WTC11 (cell line): ENCODE results near the gene OAT.

ENCODE experiments used
- ATF3 ChIP-seq: sonication (generic); formaldehyde crosslinking; conservative IDR thresholded peaks from 2 replicates; pipeline ENCODE4 v1.8.1; 2022; ENCODE audit warnings: mild to moderate bottlenecking, missing genetic modification reagents
- CREM ChIP-seq: sonication (generic); formaldehyde crosslinking; IDR thresholded peaks from 2 replicates; pipeline ENCODE4 v1.8.1; 2022; ENCODE audit warnings: mild to moderate bottlenecking, missing genetic modification reagents, moderate library complexity
- CTCF ChIP-seq: fragments of 200-600 bp; IDR thresholded peaks from 2 replicates; pipeline ENCODE4 v1.8.0; 2022; ENCODE audit warnings: antibody characterized with exemption
- FOXJ3 ChIP-seq: sonication (generic); formaldehyde crosslinking; IDR thresholded peaks from 2 replicates; pipeline ENCODE4 v1.9.0; 2021; ENCODE audit warnings: missing genetic modification reagents, mild to moderate bottlenecking, borderline replicate concordance
- NFYB ChIP-seq: sonication (generic); formaldehyde crosslinking; conservative IDR thresholded peaks from 2 replicates; pipeline ENCODE4 v1.8.0; 2022; ENCODE audit warnings: low read depth, missing genetic modification reagents
- TEAD1 ChIP-seq: sonication (generic); formaldehyde crosslinking; IDR thresholded peaks from 2 replicates; pipeline ENCODE4 v1.8.0; 2022; ENCODE audit warnings: mild to moderate bottlenecking, missing genetic modification reagents
- ZNF512 ChIP-seq: sonication (generic); formaldehyde crosslinking; IDR thresholded peaks from 2 replicates; pipeline ENCODE4 v1.8.1; 2022; ENCODE audit warnings: missing genetic modification reagents, borderline replicate concordance
- TF ChIP-seq, protein P1 (sequence below): sonication (generic); formaldehyde crosslinking; IDR thresholded peaks from 2 replicates; pipeline ENCODE4 v1.8.0; 2022; ENCODE audit warnings: mild to moderate bottlenecking, missing genetic modification reagents
- TF ChIP-seq, protein P2 (sequence below): sonication (generic); formaldehyde crosslinking; IDR thresholded peaks from 2 replicates; pipeline ENCODE4 v1.8.1; 2023; ENCODE audit warnings: mild to moderate bottlenecking, missing genetic modification reagents

DNA sequence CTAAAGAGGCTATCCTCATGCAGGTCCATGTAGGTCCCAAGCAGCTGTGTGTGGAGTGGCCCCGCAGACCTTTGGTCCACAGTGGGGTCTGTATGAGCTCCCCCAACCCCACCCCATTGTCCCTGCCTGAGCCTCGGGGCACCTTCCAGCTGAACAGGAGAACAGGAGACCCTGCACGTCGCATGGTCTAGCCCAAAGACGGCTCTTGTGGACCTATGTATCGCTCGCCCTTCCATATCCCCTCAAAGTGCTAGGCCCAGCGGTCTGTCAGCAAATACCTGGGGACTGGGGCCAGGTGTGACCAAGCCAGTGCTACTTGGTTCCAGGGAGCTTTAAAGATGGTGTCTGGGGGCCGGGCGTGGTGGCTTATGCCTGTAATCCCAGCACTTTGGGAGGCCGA lies 43.0 kb downstream of the OAT start:
- TF ChIP-seq CTCF (no peak), CREM (CRISPR knock-in tag) (no peak), ZNF512 (CRISPR knock-in tag) (no peak), ATF3 (CRISPR knock-in tag) (no peak), NFYB (CRISPR knock-in tag) (no peak), FOXJ3 (no peak), TEAD1 (CRISPR knock-in tag) (no peak)
- TF ChIP-seq, protein P1, sequence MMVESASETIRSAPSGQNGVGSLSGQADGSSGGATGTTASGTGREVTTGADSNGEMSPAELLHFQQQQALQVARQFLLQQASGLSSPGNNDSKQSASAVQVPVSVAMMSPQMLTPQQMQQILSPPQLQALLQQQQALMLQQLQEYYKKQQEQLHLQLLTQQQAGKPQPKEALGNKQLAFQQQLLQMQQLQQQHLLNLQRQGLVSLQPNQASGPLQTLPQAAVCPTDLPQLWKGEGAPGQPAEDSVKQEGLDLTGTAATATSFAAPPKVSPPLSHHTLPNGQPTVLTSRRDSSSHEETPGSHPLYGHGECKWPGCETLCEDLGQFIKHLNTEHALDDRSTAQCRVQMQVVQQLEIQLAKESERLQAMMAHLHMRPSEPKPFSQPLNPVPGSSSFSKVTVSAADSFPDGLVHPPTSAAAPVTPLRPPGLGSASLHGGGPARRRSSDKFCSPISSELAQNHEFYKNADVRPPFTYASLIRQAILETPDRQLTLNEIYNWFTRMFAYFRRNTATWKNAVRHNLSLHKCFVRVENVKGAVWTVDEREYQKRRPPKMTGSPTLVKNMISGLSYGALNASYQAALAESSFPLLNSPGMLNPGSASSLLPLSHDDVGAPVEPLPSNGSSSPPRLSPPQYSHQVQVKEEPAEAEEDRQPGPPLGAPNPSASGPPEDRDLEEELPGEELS (CRISPR knock-in tag), result no peak
- TF ChIP-seq, protein P2, sequence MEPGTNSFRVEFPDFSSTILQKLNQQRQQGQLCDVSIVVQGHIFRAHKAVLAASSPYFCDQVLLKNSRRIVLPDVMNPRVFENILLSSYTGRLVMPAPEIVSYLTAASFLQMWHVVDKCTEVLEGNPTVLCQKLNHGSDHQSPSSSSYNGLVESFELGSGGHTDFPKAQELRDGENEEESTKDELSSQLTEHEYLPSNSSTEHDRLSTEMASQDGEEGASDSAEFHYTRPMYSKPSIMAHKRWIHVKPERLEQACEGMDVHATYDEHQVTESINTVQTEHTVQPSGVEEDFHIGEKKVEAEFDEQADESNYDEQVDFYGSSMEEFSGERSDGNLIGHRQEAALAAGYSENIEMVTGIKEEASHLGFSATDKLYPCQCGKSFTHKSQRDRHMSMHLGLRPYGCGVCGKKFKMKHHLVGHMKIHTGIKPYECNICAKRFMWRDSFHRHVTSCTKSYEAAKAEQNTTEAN (CRISPR knock-in tag), result no peak
